Measurements from ENCODE around the gene TRRAP.

Gene TRRAP

GRCh38 chr7:98836811-98837629 lies 41.3 kb upstream of the TRRAP start (continued):
- TF ChIP-seq, protein P1, sequence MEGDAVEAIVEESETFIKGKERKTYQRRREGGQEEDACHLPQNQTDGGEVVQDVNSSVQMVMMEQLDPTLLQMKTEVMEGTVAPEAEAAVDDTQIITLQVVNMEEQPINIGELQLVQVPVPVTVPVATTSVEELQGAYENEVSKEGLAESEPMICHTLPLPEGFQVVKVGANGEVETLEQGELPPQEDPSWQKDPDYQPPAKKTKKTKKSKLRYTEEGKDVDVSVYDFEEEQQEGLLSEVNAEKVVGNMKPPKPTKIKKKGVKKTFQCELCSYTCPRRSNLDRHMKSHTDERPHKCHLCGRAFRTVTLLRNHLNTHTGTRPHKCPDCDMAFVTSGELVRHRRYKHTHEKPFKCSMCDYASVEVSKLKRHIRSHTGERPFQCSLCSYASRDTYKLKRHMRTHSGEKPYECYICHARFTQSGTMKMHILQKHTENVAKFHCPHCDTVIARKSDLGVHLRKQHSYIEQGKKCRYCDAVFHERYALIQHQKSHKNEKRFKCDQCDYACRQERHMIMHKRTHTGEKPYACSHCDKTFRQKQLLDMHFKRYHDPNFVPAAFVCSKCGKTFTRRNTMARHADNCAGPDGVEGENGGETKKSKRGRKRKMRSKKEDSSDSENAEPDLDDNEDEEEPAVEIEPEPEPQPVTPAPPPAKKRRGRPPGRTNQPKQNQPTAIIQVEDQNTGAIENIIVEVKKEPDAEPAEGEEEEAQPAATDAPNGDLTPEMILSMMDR (tag by site-specific recombination; IDR thresholded peaks at IDR 0.05), result peak; percentile 66

DNA sequence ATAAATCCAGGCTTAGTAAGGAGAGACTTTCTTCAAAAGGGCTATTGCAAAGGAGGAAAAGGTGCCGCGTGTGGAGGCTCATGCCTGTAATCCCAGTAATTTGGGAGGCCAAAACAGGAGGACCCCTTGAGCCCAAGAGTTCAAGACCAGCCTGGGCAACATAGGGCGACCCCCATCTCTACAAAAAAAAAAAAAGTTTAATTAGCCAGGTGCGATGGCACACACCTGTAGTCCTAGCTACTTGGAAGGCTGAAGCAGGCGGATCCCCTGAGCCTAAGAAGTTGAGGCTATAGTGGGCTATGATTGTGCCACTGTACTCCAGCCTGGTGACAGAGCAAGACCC lies 40.7 kb upstream of the TRRAP start:
- H3K9me3 ChIP-seq (ENCODE audit: control insufficient read depth, insufficient read depth, low read depth, low read length), result no peaks in the 10 kb centered on the region
- no peaks in the 10 kb centered on the region for H3K36me3 ChIP-seq (ENCODE audit: control insufficient read depth in 2 of 2, insufficient read depth in 1 of 2, low read length in 2 of 2)
- TF ChIP-seq OVOL3 (tag by site-specific recombination; IDR thresholded peaks at IDR 0.05) (0 out of 2 replicates have a peak, but pooled peaks have one; percentile 17), ZNF335 (tag by site-specific recombination; conservative IDR thresholded peaks at IDR 0.05) (peak; percentile 94), ZNF645 (tag by site-specific recombination; IDR thresholded peaks at IDR 0.05) (no peak), ZBTB8A (tag by site-specific recombination; IDR thresholded peaks at IDR 0.05) (peak; percentile 24; the same call in 1 of the 2 replicates), ZNF174 (tag by site-specific recombination; IDR thresholded peaks at IDR 0.05) (no peak), GLIS2 (tag by site-specific recombination; IDR thresholded peaks at IDR 0.05) (no peak), ZNF518A (tag by site-specific recombination; conservative IDR thresholded peaks at IDR 0.05; ENCODE audit: low read depth) (0 out of 2 replicates have a peak, but pooled peaks have one; percentile 3), BCL11A (tag by site-specific recombination; IDR thresholded peaks at IDR 0.05; ENCODE audit: low read depth) (no peak), SCRT2 (tag by site-specific recombination; IDR thresholded peaks at IDR 0.05) (peak; percentile 49; the same call in 1 of the 2 replicates), ZNF776 (tag by site-specific recombination; IDR thresholded peaks at IDR 0.05; ENCODE audit: borderline replicate concordance) (no peak), ZNF324 (tag by site-specific recombination; IDR thresholded peaks at IDR 0.05) (0 out of 2 replicates have a peak, but pooled peaks have one; percentile 46), ZNF140 (tag by site-specific recombination; IDR thresholded peaks at IDR 0.05) (no peak), PRDM1 (tag by site-specific recombination; IDR thresholded peaks at IDR 0.05) (no peak), KLF17 (tag by site-specific recombination; IDR thresholded peaks at IDR 0.05) (peak; percentile 79; the same call in 1 of the 2 replicates), ZSCAN23 (tag by site-specific recombination; IDR thresholded peaks at IDR 0.05) (no peak)
- peak overlapping the region; percentile 85 for H3K27ac ChIP-seq (ENCODE audit: extremely low read depth, low read depth, low read length)
- POLR2A ChIA-PET, result no interaction called here
- peaks cover 13% of the 10 kb centered on the region; the same call in 1 of the 2 replicates for H3K4me1 ChIP-seq (ENCODE audit: control insufficient read depth, insufficient read depth, low read length)
- H3K4me3 ChIP-seq (ENCODE audit: low read depth, low read length), result no peak overlapping the region
- CTCF ChIA-PET, result interaction anchor here (0.6 to 3.2 kb wide), 14 partner anchors 10 to 419 kb away, joined by 3 to 26 read pairs (median 9); partner anchors contain the start of gene TRRAP

All from HEK293 (cell line).